HepG2 (cell line): Measurements from ENCODE around the gene LDLRAD4. TPM values are rescaled to one million over a fixed set of nuclear protein-coding genes. Genes with fewer than 3 reads are reported as not detected.
A peak's percentile ranks its signal among the peaks of the same experiment; 100 is the strongest.

Experiments used
- ATAC-seq: fragments of 200-7000 bp; cut with Tn5 transposase; 3 replicates; pipeline ENCODE4 v1.9.1; 2020; ENCODE audit warnings: mild to moderate bottlenecking, moderate library complexity
- BruUV-seq: library from RNA; stranded (reverse); fragments of 400-500 nt; replicated peaks from 2 replicates; lab custom pipeline; 2021; lab: Mats Ljungman, UMichigan
- CTCF ChIA-PET: fragments of 300-600 bp; formaldehyde crosslinking; extraction: SDS; loops from one replicate; lab custom pipeline; 2021; ENCODE audit warnings: low total read pairs, inconsistent platforms, low intra/inter-chr PET ratio; lab: Yijun Ruan, JAX
- POLR2A ChIA-PET: fragments of 350-600 bp; sonication (Branson Sonifier 250); formaldehyde crosslinking; loops from one replicate; lab custom pipeline; 2020; ENCODE audit warnings: antibody characterized with exemption, inconsistent platforms; lab: Yijun Ruan, JAX
- DNase-seq: peaks from one replicate; pipeline ENCODE4 v3.0.0-alpha.2; 2015; ENCODE audit warnings: low spot score
- FAIRE-seq: peaks from 3 replicates; lab custom pipeline; 2011; peaks lifted over from hg19 to GRCh38; lab: Jason Lieb, UNC
- H2AFZ ChIP-seq: one replicate; pipeline ENCODE4 v1.6.1; 2011; ENCODE audit warnings: low read length, inconsistent platforms
- H3K27ac ChIP-seq: fragments of 300-600 bp; 3 replicates; pipeline ENCODE4 v1.8.0; 2011; ENCODE audit warnings: mixed run types, mild to moderate bottlenecking, mixed read lengths, low read length, inconsistent platforms; ENCODE audit not compliant: insufficient read depth; ENCODE audit errors: extremely low read length
- H3K27me3 ChIP-seq, 2 experiments: fragments of 200-600 bp in 1 of 2; 2 replicates in 1 of 2; 3 replicates in 1 of 2; pipeline versions ENCODE4 v1.6.0 to v1.8.0; 2011; ENCODE audit warnings: low read length in 2 of 2, mild to moderate bottlenecking in 2 of 2, moderate library complexity in 2 of 2, inconsistent platforms in 1 of 2; ENCODE audit not compliant: insufficient read depth in 2 of 2, control insufficient read depth in 1 of 2
- H3K36me3 ChIP-seq, 2 experiments: fragments of 200-600 bp in 1 of 2; replicated peaks in 1 of 2; 2 replicates in 1 of 2; 3 replicates in 1 of 2; pipeline versions ENCODE4 v1.5.1 to v1.8.0; 2011; ENCODE audit warnings: low read length in 2 of 2, inconsistent platforms in 1 of 2; ENCODE audit not compliant: insufficient read depth in 2 of 2, control insufficient read depth in 1 of 2
- H3K4me1 ChIP-seq: 2 replicates; pipeline ENCODE4 v1.5.1; 2012; ENCODE audit warnings: low read length, inconsistent platforms; ENCODE audit not compliant: insufficient read depth
- H3K4me2 ChIP-seq: 2 replicates; pipeline ENCODE4 v1.6.0; 2011; ENCODE audit warnings: low read depth, low read length, inconsistent platforms
- H3K4me3 ChIP-seq, 3 experiments: fragments of 200-600 bp in 1 of 3; sonication (generic), shearing (Covaris generic) in 1 of 3; replicated peaks in 1 of 3; 2 replicates each; pipeline ENCODE4 v1.5.1; 2011 to 2016; ENCODE audit warnings: low read length in 3 of 3, inconsistent platforms in 2 of 3, low read depth in 2 of 3, mild to moderate bottlenecking in 2 of 3, control low read depth in 1 of 3, mixed read lengths in 1 of 3; ENCODE audit not compliant: insufficient read depth in 1 of 3
- H3K79me2 ChIP-seq: one replicate; pipeline ENCODE4 v1.6.1; 2011; ENCODE audit warnings: low read length, inconsistent platforms; ENCODE audit not compliant: insufficient read depth
- H3K9ac ChIP-seq: 2 replicates; pipeline ENCODE4 v1.6.0; 2011; ENCODE audit warnings: mild to moderate bottlenecking, low read depth, low read length, inconsistent platforms; ENCODE audit not compliant: insufficient read depth
- H3K9me3 ChIP-seq: 2 replicates; pipeline ENCODE4 v1.5.1; 2012; ENCODE audit warnings: mild to moderate bottlenecking, low read length
- H4K20me1 ChIP-seq: 2 replicates; pipeline ENCODE4 v1.6.0; 2011; ENCODE audit warnings: inconsistent platforms, mild to moderate bottlenecking, low read length, moderate library complexity; ENCODE audit not compliant: insufficient read depth
- DRAP1 ChIP-seq: IDR thresholded peaks from 2 replicates; pipeline ENCODE4 v1.6.1; 2016; ENCODE audit warnings: missing genetic modification reagents, missing compliant biosample characterization
- ELF4 ChIP-seq: sonication (generic); formaldehyde crosslinking; IDR thresholded peaks from 2 replicates; pipeline ENCODE4 v1.5.0; 2020; ENCODE audit warnings: missing genetic modification reagents, mild to moderate bottlenecking, moderate library complexity, borderline replicate concordance
- HES4 ChIP-seq: sonication (generic); formaldehyde crosslinking; IDR thresholded peaks from 2 replicates; pipeline ENCODE4 v1.9.0; 2021; ENCODE audit warnings: mild to moderate bottlenecking, missing genetic modification reagents, borderline replicate concordance
- MTA1 ChIP-seq: sonication (generic); formaldehyde crosslinking; IDR thresholded peaks from 2 replicates; pipeline ENCODE4 v1.4.0; 2020; ENCODE audit warnings: missing genetic modification reagents, mild to moderate bottlenecking, borderline replicate concordance
- MXD1 ChIP-seq: sonication (generic); formaldehyde crosslinking; IDR thresholded peaks from 2 replicates; pipeline ENCODE4 v1.4.0; 2020; ENCODE audit warnings: mild to moderate bottlenecking, missing genetic modification reagents
- MYPOP ChIP-seq: sonication (generic); formaldehyde crosslinking; IDR thresholded peaks from 2 replicates; pipeline ENCODE4 v1.8.1; 2023; ENCODE audit warnings: mild to moderate bottlenecking, moderate library complexity, missing genetic modification reagents
- PITX1 ChIP-seq: sonication (generic); formaldehyde crosslinking; IDR thresholded peaks from 2 replicates; pipeline ENCODE4 v1.5.1; 2020; ENCODE audit warnings: mild to moderate bottlenecking, missing genetic modification reagents
- RAD21 ChIP-seq: fragments of 450-650 bp; formaldehyde crosslinking; IDR thresholded peaks from 2 replicates; pipeline ENCODE4 v1.5.0; 2020; ENCODE audit warnings: mild to moderate bottlenecking
- SALL2 ChIP-seq: sonication (generic); formaldehyde crosslinking; IDR thresholded peaks from 2 replicates; pipeline ENCODE4 v1.8.1; 2023; ENCODE audit warnings: mild to moderate bottlenecking, missing genetic modification reagents, inconsistent platforms
- ZBTB46 ChIP-seq: sonication (generic); formaldehyde crosslinking; IDR thresholded peaks from 2 replicates; pipeline ENCODE4 v1.4.0; 2020; ENCODE audit warnings: mild to moderate bottlenecking, missing genetic modification reagents, borderline replicate concordance
- ZFP37 ChIP-seq: sonication (generic); formaldehyde crosslinking; IDR thresholded peaks from 2 replicates; pipeline ENCODE4 v1.4.0; 2020; ENCODE audit warnings: missing genetic modification reagents, borderline replicate concordance
- ZKSCAN8 ChIP-seq: IDR thresholded peaks from 2 replicates; pipeline ENCODE4 v1.6.1; 2016; ENCODE audit warnings: borderline replicate concordance, missing genetic modification reagents, missing compliant biosample characterization
- WGBS: methylation state at CpG from one replicate; pipeline ENCODE4 v1.1.6; 2017; ENCODE audit warnings: low lambda C conversion rate; 5-methylcytosine and 5-hydroxymethylcytosine counted together
- in situ Hi-C: cut with HindIII; loops from 2 replicates; pipeline ENCODE4 v1.10.0; 2017; ENCODE audit warnings: low pct_unique_long_range_greater_than_20kb; ENCODE audit not compliant: extremely low pct_ligation_motif_present
- intact Hi-C: fragments of 100-400 bp; cut with micrococcal nuclease; formaldehyde crosslinking; loops from one replicate; pipeline ENCODE4 v1.10.0; 2022; ENCODE audit not compliant: unreplicated experiment
- polyA plus RNA-seq, 8 experiments: library from polyadenylated mRNA; depleted of rRNA in 3 of 8; stranded (reverse) in 7 of 8; unstranded in 1 of 8; fragments of >200 nt; fragmentation: Illumina TruSeq in 4 of 8; extraction: Trizol in 4 of 8; gene quantifications; 2 replicates each; pipeline versions ENCODE4 v1.2.1 to v1.2.3, GENCODE V29; 2011 to 2016; ENCODE audit warnings: low read depth in 4 of 8, missing spikeins in 1 of 8, mixed read lengths in 1 of 8; ENCODE audit not compliant: insufficient read depth in 1 of 8
- total RNA-seq, 5 experiments: library from RNA; depleted of rRNA; stranded (reverse); fragments of >200 nt; fragmentation: Illumina TruSeq; extraction: Trizol; gene quantifications; 2 replicates each; pipeline ENCODE4 v1.2.3, GENCODE V29; 2016; ENCODE audit warnings: low read depth in 1 of 5

Gene LDLRAD4
- total and polyA plus RNA-seq, 2 of the 13 experiments (the other 11 are each of a cell fraction or from before 2014, with no cell fraction given), result 13.6 to 20.9 TPM

- no peak for TF ChIP-seq ZBTB46 (CRISPR knock-in tag)
- TF ChIP-seq ELF4, result no peak
- TF ChIP-seq DRAP1 (CRISPR knock-in tag), result 0 out of 2 replicates have a peak, but pooled peaks have one; percentile 25
Observed at GRCh38 chr18:13216092-13216582, 2.4 kb upstream of the LDLRAD4 start (continued).

- ChIA-PET CTCF (interaction anchor here (1.8 kb wide), 1 partner anchor 314 kb away, joined by 7 read pairs; no protein-coding TSS in a partner anchor), POLR2A (interaction anchor here (1.1 to 2.0 kb wide), 6 partner anchors 37 to 325 kb away, joined by 3 to 10 read pairs (median 6); no protein-coding TSS in a partner anchor)
- FAIRE-seq, result no peak
- Histone ChIP-seq H2AFZ (no peak overlapping the region), H4K20me1 (no peaks in the 10 kb centered on the region; the same call in 1 of the 2 replicates), H3K9me3 (no peaks in the 10 kb centered on the region), H3K4me3 (peak overlapping the region; percentile 66 to 86 (median 83)), H3K27me3 (peaks cover 0 to 9% of the 10 kb centered on the region in 2 experiments; a peak in 3 of 5 replicates), H3K36me3 (no peaks in the 10 kb centered on the region), H3K79me2 (peaks cover 8% of the 10 kb centered on the region), H3K4me1 (peaks cover 66% of the 10 kb centered on the region), H3K4me2 (peak overlapping the region; percentile 82), H3K27ac (peak overlapping the region; percentile 65), H3K9ac (peak overlapping the region; percentile 72; the same call in 1 of the 2 replicates)
- BruUV-seq, result no TSS peak
- intact Hi-C loops (loop anchor here (1.0 to 10.0 kb wide), 7 partner anchors 40 to 498 kb away; no protein-coding TSS in a partner anchor), in situ Hi-C loops (loop anchor here (25.0 kb wide), 1 partner anchor 420 kb away; no protein-coding TSS in a partner anchor)
- no peak for DNase-seq
- WGBS, result 11% methylated on average over 5 of the region's 59 CpGs
- peak; percentile 74 for ATAC-seq
- TF ChIP-seq ZFP37 (CRISPR knock-in tag) (no peak), HES4 (CRISPR knock-in tag) (peak; percentile 16; the same call in 1 of the 2 replicates), RAD21 (CRISPR knock-in tag) (peak; percentile 23; the same call in 1 of the 2 replicates), MXD1 (peak; percentile 32; the same call in 1 of the 2 replicates), MTA1 (peak; percentile 39; the same call in 1 of the 2 replicates), MYPOP (CRISPR knock-in tag) (0 out of 2 replicates have a peak, but pooled peaks have one; percentile 7), SALL2 (CRISPR knock-in tag) (0 out of 2 replicates have a peak, but pooled peaks have one; percentile 25), ZKSCAN8 (CRISPR knock-in tag) (no peak), PITX1 (CRISPR knock-in tag) (0 out of 2 replicates have a peak, but pooled peaks have one; percentile 31)
Observed at GRCh38 chr18:13216711-13217465, 1.7 kb upstream of the LDLRAD4 start.
